ENCODE measurements around the gene GSTA3.

GSTA3 gene

DNA sequence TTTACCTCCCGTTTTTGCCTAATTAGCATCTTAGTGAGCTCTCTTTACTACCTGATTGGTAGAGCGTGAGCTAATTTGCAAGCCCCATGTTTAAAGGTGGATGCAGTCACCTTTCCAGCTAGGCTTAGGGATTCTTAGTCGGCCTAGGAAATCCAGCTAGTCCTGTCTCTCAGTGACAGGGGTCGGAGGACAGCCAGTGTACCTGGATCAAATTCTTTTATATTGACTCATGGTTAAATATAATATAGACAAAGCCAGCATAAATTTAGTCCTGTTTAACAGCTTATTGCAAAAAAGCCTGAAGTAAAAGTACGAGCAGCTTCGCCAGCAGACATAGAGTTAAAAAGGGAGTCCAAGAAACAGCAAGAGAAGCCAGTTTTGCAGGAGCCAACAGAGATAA is 12.2 kb upstream of the GSTA3 start:
- TF ChIP-seq, protein P1, sequence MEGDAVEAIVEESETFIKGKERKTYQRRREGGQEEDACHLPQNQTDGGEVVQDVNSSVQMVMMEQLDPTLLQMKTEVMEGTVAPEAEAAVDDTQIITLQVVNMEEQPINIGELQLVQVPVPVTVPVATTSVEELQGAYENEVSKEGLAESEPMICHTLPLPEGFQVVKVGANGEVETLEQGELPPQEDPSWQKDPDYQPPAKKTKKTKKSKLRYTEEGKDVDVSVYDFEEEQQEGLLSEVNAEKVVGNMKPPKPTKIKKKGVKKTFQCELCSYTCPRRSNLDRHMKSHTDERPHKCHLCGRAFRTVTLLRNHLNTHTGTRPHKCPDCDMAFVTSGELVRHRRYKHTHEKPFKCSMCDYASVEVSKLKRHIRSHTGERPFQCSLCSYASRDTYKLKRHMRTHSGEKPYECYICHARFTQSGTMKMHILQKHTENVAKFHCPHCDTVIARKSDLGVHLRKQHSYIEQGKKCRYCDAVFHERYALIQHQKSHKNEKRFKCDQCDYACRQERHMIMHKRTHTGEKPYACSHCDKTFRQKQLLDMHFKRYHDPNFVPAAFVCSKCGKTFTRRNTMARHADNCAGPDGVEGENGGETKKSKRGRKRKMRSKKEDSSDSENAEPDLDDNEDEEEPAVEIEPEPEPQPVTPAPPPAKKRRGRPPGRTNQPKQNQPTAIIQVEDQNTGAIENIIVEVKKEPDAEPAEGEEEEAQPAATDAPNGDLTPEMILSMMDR (IDR thresholded peaks at IDR 0.05), result no peak

DNA sequence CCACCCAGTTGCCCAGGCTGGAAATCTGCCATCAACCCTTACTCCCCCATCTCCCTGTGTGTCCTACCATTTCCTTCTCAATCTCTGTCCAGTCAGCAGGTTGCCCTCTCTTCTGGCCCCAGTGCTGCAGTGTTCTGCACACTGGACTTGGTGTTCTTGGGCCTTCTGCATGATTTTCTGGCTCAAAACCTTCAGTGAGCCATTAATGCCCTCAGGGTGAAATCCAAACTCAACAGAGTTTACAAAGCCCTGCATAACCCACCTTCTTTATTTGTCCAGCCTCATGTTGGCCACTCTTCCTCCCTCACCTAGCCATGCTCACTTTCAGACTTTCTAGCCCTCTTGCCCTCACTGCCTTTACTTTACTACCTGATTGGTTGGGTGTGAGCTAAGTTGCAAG is 5.0 kb upstream of the GSTA3 start:
- TF ChIP-seq, protein P1 (IDR thresholded peaks at IDR 0.05), result no peak

DNA sequence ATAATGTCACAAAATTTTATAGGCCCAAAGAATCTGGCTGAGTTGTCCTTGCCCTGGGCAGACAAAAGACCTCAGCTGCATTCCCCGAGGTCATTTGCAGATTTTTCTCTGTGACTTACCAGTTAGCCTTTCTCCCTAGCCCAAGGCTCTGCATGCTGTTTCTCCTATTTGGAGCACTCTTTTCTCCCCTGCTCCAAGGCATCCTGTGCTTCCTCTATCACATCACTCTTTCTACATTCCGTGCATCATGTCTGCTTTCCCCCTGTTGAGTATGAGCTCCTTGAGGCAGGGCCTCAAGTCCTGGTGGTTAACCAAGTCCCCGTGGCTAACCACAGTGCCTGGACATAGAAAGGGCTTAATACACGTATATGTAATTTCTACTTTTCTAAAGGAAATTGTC is 593 bp upstream of the GSTA3 start:
- TF ChIP-seq, protein P1 (IDR thresholded peaks at IDR 0.05), result no peak

DNA sequence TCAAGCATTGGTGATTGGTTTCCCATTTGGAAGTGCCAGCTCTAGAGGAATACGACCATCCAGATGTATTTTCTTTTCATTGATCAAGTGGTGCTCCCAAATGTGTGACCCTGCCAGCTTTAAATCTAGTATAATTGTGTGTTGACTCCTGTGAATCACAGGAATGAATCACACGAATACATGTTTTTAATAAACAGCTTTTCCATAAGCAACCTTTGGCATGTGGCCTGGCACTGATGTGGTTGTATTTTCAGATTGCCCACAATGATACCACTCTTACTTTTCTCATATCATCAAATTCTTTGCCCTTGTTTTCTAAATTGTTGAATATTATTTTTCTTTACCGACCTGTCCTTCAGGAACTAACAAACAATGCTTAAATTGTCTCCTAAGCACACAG is 367 bp downstream of the GSTA3 start:
- TF ChIP-seq, protein P1 (IDR thresholded peaks at IDR 0.05), result no peak

DNA sequence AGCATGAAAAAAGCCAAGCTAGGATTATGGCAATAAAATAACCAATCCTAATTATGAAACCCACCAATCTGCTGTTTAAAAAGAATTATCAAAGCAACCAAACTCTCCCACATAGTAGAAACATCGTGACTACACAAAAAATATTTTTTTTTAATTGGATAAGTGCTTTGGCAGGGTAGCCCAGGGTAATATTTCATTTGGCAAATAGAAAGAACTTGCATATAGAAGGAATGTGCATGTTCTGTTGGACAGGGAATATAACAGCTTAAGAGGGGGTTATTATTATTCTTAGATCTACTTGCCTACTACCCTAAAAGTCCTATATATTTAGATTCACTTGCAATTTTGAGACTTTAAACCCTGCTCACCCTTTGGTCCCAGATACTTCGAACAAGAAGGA is 972 bp downstream of the GSTA3 start:
- TF ChIP-seq, protein P1 (IDR thresholded peaks at IDR 0.05), result no peak

DNA sequence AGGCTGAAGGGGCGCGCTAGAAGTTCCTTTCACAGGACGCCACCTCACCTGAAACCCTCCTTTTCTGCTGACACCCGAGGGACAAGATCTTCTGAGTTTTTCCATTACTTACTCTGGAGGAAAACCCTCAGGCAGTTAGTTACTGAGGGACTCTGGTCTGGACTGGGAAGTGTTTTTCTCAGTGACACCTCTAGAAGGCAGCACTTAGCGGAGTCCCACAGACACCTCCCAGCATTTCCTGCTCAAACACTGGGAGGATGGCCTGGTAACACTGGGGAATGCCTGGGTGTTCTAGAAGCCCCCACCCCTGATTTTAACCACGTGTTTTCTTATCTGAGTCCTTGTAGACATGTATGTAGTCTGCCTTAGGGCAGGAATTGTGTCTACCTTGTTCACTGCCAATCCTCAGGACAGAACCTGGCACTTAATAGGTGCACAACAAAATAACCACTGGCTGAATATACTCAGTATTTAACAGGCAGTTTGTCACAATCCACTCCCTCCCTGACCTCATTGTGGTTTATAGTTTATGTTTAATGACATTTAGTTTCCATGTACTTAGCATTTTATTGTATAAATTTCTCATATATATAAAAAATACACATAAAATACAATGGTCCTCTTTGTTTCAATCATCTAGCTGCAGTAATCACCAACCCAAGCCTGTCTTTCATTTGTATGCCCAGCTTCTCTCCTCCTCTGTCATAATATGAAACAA is 4.8 kb downstream of the GSTA3 start:
- TF ChIP-seq, protein P1 (IDR thresholded peaks at IDR 0.05), result no peak

DNA sequence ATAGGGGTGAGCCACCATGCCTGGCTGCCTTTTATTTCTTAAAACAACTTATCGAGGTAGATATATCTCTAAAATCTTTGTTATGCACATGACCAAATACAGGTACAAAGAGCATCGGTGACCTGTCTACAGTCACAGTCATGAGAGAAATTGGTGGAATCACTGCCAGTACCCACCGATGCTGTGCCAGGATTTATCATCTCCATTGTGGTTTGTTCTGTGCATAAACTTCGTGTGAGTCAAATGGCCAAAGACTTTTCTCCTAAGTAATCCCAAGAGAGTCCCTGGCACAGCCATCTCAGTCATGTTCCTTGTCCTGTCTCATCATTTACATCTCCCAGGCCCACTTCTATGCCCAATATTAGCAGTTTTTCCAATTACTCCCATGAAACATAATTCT is 9.0 kb downstream of the GSTA3 start:
- TF ChIP-seq, protein P1 (IDR thresholded peaks at IDR 0.05), result no peak

DNA sequence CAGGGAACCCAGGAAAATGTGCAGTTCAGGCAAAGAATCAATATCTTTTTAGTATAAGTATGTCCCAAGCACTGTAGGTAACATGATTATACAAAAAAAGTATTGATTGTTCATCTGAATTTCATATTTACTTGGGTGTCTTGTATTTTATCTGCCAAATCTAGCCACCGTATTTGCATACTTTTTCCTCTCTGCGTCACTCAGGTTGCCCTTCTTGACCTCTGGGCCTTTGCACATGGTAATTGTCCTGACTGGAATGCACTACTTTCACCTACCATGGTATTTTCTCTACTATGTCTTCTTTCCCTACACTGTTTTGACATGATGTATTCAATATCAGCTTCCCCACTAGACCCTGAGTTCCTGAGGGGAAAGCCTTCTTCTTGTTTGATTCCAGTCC is 15.2 kb downstream of the GSTA3 start:
- TF ChIP-seq, protein P1 (IDR thresholded peaks at IDR 0.05), result no peak
